ENCODE data around the gene SLC22A8.
A peak's percentile ranks its signal among the peaks of the same experiment; 100 is the strongest.
"Not testable (repeated sequence)": the region's sequence is repeated elsewhere in the genome, so short reads cannot be mapped to it uniquely, and the experiment has no call there.

Gene SLC22A8, protein sequence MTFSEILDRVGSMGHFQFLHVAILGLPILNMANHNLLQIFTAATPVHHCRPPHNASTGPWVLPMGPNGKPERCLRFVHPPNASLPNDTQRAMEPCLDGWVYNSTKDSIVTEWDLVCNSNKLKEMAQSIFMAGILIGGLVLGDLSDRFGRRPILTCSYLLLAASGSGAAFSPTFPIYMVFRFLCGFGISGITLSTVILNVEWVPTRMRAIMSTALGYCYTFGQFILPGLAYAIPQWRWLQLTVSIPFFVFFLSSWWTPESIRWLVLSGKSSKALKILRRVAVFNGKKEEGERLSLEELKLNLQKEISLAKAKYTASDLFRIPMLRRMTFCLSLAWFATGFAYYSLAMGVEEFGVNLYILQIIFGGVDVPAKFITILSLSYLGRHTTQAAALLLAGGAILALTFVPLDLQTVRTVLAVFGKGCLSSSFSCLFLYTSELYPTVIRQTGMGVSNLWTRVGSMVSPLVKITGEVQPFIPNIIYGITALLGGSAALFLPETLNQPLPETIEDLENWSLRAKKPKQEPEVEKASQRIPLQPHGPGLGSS

DNA sequence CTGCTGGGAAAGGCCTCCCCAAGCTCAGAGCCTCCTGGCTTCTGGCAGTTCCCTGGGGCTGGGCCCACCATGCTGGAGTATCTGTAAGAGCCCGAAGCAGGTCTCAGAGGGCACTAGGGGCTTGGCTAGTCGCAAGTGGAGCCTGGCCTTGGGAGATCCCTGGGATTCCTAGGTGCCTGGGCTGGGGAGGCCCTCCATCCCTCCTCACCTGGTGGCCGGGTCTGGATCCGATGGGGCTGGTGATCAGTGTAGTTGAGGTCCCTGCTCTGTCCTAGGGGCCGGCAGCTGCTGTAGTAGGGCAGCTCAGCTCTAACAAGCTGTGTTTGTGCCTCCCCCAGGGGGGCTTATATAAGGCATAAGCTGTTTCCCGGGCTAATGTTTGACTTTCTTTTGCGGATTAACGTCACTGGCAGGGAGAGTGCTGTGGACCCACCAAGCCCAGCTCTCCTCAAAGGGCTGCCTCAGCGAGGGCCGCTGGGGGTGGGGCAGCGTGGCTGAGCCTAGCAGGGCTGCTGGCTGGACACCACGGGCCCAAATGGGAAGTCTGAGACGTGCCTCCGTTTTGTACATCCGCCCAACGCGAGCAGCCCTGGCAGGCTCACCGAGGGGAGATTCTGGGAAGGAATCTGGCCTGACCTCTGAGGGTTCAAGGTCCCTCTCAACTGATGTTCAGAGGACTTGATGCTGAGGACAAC is at the start of gene SLC22A8:
Gene SLC22A8 (minus strand): TSS at position 321 of the 695 bp plus-strand sequence. CDS start 883 bp downstream, outside the sequence.
- no peak for ATAC-seq

DNA sequence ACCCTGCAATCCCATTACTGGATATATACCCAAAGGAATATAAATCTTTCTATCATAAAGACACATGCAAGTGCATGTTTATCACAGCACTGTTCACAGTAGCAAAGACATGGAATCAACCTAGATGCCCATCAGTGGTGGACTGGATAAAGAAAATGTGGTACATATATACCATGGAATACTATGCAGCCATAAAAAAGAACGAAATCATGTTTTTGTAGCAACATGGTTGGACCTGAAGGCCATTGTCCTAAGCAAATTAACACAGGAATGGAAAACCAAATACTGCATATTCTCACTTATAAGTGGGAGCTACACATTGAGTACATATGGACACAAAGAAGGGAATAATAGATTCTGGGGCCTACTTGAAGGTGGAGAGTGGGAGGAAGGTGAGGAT is 30.6 kb upstream of the SLC22A8 start:
- not testable (repeated sequence) for ATAC-seq

DNA sequence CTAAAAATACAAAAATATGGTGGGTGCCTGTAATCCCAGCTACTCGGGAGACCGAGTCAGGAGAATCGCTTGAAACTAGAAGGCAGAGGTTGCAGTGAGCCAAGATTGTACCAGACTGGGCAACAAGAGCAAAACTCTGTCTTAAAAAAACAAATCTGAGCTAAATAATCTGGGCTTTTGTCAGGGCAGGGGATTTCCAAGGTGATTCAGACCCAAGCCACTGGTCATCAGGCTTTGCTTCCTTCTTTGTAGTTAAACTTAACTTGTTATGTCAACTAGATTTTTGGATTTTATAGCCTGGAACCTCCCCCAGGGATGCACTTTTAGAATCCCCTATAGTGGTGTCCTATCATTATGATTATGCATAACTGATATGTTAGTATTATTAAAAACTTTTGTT is 27.0 kb upstream of the SLC22A8 start:
- no peak for ATAC-seq

DNA sequence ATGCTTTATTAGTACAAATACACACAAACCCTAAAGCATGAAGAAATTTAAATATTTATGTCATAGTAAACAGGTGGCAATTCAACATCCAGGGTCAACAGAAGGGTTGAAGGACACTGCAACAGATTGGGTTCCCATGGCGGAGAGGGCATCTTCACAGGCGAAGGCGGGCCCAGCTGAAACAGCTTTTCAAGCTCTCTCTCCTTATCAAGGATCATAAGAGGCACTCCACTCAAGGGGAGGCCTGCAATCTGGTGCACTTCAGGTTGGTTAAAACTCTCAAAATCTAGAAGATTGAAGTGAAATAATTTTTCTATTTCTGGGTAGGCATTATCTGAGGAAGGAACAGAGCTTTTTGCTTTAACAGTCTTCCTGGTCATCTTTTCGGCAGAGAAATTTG is 16.8 kb upstream of the SLC22A8 start:
- no peak for ATAC-seq

DNA sequence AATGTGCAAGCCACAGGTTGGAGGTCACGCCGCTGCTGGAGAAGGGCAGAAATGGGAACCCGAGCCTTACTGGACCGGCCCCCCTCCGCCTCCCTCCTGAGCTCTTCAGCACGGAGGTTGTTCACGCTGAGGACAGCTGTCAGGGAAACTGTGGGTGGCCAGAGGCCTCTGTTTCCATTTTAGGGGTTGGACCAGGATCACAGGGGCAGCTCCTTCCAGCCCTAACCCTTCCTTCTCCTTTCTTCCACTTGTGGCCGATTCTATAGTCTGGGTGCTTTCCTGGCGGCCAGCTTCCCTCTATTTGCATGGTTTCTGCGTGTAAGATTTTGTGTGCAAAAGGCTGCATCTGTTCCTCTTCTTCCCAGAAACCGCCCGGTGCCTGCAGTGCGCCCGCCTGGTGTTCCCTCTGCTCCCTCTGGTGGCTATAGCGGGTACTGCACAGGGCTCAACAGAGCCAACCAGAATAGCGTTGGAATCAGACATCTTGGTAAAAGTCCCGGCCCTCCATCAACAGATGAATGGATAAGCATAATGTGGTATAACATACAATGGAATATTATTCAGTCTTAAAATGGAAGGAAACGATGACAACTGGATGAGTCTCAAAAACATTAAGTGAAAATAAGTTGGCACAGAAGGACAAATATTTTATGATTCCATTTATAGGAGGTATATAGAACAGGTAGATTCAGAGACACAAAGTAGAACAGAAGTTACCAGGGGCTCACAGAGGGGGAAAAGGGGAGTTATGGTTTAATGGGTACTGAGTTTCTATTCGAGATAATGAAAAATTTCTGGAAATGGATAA is 8.4 kb upstream of the SLC22A8 start:
- peak; percentile 79 to 80 for ATAC-seq

DNA sequence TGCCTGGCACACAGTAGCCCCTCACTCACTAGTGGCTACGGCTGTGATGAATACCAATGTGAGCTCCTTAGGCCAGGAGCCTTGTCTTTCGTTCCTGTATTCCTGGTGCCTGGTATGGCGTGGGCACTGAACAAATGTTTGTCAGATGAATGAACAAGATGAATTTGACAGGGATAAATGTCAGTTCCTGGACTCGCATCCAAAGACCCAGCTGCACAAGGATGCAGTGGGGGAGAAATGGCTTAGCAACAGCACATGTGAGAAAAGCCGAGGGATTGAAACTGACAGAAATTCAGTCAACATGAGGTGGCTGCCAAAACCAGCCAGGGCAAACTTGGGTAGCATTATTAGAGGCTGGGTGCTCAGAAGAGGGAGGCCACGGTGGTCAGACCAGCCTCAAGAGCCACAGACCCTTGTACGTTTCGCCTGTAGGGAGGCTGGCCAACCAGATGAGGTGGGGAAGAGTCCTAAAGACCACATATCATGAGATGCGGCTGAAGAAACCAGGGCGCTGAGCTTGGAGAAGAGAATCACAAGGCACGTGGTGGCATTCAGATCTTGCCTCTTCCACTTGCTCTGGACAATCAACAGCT is 7.7 kb upstream of the SLC22A8 start:
- no peak for ATAC-seq

DNA sequence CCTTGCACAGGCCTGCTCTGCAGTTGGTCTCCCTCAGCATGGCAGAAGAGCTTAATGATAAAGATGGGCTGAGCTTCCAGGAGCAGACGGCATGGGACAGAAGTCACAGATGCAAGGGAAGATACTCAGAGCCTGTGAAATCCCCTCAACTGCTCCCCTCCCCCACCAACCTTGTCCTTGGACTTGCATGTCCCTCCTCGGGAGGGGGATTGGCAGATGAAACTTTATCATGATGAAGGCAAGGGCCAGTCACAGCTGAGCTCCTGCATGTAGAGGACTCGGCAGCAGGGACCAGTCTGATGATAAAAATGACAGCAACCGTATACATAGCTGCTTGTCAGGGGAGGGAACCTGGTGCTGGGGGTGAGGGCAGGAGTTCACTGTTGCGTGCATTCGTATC is 6.8 kb upstream of the SLC22A8 start:
- no peak for ATAC-seq

DNA sequence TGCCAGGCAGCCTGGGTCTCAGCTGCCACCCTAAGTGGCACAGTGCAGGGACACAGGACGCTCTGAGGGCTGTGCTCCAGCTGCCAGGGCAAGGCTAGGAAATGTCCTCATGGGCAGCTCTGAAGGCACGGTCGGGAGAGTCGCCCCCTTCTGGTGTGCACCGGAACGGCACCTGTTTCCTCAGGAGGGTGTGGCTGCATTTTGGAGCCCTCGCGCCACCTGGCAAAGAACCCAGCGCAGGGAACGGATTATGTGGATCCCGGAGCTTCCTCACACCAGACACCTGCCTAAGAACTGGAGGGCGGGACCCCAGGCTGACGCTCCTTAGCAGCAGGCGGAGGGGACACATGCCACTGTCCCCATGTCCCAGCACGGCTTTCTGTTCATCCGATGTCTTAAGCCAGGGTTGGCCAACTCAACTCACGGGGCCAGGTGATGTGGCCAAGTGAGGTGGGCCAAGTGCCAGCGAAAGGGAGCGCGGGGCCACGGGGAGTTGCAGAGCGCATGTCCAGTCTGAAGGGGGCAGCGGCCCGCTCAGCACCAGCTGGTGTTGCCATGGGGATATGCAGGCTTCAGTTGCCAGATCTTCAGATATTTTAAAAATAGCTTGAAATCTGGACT is 5.1 kb upstream of the SLC22A8 start:
- no peak for ATAC-seq

DNA sequence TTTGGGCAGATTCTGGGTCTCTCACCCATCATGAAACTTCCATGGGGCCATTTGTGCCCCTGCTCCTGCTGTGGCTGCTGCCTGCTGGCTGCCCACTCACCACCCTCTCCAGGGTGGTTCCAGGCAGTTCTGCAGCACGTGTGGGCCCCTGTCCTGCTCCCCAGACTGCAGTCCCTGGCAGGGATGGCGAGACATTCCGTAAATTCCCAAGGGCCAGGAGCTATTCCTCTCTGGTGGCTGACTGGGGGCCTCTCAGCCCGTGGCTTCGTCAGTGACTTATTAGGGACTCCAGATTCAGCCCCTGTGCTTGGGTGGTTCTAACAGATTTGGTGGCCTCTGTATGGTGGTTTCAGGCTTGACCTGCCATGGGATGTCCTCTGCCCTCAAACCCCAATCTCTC is 3.9 kb upstream of the SLC22A8 start:
- ATAC-seq, result no peak

DNA sequence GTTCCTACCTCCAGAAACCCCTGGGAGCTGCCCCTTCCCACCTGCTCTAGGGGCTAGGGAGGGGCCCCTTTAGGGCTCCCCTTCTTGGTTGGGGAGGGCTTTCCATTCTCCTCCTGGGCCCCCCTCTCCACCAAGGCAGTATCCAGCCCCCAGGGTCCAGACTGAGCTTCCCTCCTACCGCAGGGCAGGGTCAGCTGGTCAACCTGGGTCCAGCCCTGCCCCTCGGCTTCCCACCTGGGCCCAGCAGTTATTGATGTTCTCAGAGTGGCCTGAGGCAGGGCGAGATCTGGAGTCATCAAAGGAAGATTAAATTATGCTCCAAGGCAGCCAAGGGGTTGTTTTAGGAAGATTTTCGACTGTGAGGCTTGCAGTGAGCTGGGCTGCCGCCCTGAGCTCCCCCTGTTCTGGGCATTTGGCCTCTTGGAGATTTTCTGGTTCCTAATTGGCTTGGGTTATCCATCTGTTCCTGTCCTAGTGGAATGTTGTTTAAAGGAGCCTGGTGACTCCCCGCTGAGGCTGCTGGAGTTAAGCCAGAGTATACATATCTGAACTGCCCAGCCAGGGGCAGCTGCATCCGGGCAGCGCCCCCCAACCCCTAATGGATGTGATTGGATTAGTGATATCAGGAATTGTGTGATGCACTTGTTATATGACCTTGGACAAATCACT is 1.8 kb upstream of the SLC22A8 start:
- ATAC-seq, result no peak

DNA sequence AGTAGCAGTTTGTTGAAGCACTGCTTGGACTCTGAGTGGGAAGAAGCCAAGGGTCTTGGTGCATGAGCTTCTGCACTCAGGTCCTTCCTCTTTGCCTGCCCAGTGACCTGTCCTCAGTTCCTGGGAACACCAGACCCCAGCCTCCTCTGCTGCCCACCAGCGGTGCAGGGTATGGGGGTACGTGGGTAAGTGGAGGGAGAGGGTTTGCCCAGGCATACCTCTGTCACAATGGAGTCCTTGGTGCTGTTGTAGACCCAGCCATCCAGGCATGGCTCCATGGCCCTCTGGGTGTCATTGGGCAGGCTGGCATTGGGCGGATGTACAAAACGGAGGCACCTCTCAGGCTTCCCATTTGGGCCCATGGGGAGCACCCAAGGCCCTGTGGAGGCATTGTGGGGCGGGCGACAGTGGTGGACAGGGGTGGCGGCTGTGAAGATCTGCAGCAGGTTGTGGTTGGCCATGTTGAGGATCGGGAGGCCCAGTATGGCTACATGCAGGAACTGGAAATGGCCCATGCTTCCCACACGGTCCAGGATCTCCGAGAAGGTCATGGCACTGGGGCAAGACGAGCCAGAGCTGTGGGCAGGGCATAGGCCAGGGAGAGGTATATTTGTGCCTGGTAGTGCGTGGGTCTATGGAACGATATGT is 1.1 kb downstream of the SLC22A8 start:
- ATAC-seq, result no peak

DNA sequence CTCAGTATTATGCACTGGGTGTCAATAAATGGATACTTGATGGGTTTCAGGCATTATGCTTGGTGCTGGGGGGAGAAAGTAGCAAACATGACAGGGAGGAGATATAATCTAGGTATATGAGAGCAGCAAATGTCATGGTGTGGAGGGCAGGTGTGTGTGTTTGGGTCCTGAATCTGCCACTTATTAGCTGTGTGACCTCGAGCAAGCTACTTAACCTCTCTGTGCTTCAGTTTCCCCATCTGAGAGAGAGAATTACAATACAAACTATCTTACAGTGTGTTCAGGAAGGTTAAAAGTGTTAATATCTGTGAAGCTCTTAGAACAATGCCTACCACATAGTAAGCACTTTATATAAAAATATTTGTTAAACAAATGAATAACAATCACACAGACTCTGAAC is 2.8 kb downstream of the SLC22A8 start:
- no peak for ATAC-seq

DNA sequence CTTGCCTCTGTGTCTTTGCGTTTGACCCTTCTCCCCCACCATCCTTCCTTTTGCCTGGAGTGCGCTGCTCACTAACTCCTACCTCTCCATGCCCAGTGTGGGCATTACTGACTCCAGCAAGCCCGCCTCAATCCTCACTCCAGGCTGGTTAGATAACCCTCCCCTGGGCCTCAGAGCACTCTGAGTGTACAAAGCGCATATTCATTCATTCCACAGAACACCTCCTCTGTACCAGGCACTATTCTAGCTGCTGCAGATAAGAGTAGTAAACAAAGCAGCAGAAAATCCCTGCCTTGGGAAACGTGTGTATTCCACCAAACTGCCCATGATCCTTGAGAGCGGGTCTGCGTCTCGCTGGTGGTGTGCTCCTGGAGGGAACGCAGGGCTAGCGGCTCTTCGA is 3.2 kb downstream of the SLC22A8 start:
- no peak for ATAC-seq

DNA sequence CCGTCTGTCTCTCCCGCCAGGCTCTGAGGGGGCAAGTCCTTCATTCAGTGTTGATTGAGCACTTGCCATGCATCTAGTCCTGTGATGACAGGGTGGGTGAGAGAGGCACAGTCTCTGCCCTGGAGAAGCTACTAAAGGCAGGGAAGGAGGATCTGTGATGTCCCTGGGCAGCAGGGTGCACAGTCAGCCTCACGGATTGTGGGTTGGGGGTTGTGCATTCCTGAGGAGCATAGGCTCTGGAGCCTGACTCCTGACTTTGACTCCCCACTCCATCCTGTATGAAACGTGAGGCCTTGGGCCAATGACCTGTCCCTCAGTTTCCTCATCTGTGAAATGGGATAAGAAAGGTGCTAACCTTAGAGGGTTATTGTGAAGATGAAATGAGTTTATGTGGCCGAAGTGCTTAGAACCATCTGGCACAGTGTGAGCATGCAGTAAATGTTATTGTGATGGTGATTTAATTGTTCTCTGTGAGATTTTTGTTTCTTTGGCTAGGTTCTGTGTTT is 4.7 kb downstream of the SLC22A8 start:
- no peak for ATAC-seq

DNA sequence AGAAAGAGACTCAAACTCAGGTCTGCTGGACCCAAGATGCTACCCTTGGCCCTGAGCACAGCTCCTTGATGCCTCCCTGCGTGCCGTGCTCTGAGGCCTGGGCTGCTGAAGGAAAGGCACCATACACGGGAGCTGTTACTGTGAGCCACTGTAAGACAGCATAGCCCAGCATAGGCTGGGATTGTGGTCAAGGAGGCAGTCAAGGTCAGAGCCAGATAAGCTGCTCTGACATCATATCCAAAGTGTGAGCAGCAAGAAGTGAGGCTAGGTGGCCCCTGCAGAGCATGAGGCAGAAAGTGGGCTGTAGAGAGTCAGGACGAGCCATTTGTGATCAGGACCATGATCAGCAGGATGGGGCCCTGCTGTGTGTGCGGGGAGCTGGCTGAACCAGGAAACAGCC is 7.7 kb downstream of the SLC22A8 start:
- no peak for ATAC-seq

DNA sequence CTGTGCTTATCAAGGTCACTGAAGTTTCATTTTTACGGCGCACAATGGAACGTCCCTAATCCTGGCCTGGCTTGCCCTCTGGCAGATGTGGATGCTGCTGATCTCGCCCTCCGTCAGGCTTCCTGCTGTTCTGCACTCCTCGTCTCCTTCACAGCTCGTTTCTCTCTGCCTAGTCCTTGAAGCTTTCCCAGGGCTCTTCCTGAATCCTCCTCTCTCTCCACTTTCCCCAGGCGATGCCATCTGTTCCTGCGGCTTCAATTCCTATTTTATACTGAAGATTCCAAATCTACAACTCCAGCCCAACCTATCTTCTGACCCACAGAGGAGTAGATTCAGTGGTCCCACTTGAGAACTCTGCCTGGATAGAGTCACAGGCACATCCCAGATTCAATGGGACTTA is 14.2 kb downstream of the SLC22A8 start:
- ATAC-seq, result no peak

DNA sequence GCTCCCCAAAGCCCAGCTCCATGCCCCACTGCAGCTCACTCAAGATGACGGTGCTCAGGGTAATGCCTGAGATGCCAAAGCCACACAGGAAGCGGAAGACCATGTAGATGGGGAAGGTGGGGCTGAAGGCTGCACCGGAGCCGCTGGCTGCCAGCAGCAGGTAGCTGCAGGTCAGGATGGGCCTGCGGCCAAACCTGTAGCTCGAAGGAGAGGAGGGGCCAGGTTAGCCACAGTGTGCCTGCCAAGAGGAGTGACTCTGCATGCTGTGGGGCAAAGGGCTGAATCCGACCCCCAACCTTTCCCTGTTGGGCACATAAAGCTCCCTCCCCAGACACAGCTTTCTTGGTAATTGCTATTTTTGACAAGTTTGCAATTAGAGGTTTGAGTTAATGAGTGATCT is 16.0 kb downstream of the SLC22A8 start:
- no peak for ATAC-seq

DNA sequence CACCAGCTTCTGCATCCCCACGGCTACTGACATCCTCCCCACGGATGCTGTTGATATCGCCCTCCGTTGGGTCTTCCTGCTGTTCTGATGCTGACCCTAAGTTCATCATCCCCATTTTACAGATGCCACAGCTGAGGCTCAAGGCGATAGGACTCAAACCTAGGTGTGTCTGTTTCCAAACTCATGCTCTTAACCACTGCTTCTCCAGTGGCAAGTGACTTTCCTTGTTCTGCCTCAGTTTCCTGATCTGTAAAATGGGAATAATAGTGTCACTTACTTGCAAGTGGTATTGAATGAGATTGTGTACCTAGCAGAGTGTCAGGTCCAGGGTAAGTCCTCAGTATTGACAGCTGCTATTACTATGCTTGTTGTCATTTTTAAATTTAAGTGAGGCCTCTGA is 16.5 kb downstream of the SLC22A8 start:
- ATAC-seq, result no peak

DNA sequence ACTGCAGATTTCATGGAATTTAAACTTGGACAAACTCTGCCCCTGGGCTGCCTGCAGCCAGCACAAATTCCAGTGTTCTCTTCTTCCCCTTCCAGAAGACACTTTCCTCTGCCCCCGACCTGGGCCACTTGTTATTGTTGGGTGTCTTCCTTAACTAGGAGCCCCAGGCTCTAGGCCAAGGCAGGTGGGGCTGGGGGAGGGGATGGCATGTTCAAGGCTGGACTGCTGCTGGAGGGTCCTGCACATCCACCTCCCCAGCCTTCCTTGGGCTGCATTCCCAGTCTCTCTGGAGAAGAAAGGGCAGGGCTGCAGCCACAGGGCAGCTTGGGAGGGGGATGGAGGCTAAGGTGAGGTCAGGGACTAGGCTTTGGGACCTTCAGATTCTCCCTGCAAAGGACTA is 19.4 kb downstream of the SLC22A8 start:
- no peak for ATAC-seq

DNA sequence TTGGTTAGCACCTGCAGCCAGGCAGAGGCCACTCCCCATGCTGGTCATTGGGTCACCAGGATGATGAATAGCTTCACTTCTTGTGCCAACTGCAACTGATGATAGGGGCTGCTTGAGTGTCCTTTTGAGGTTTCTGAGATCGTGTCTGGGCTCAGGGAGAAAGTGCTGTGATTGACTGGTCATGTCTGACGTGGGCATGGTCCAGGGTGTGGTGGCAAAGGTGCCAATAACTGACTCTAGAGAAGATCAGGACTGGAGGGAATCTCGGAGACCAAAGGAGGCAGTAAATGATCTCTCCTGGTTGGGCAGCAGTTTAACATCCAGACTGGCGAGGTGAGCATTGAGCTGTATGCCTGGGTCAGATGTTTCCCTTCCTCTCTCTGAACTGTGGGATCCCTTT is 20.9 kb downstream of the SLC22A8 start:
- ATAC-seq, result no peak

DNA sequence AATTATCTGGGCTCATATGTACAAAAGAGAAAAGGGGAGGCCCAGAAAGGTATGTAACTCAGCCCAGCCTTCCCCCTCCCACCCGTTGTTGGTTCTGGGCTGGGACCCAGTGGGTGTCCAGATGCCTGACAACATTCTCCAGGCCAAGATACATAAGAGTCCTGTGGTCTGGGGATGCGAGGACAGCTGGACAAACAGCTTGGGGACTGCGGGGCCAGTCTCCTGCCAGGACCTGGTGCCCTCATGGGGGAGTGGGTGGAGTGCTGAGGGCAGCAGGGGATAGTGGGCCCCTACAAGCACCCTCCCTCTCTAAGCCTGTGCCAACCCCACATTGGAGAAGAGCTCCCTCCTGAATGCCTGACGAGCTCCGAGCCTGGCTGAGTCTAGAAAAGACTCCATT is 27.4 kb downstream of the SLC22A8 start:
- no peak for ATAC-seq
